HFFc6 (cell line): Measurements from ENCODE around the gene G6PC2. TPM values are rescaled to one million over a fixed set of nuclear protein-coding genes. Genes with fewer than 3 reads are reported as not detected.

Experiments
- DNase-seq: peaks from one replicate; pipeline ENCODE4 v3.0.0-alpha.2; 2018
- H3K27ac Mint-ChIP-seq: 2 replicates; pipeline ENCODE4 v1.8.0; 2020; ENCODE audit warnings: mild to moderate bottlenecking, mixed read lengths
- H3K27me3 Mint-ChIP-seq: 2 replicates; pipeline ENCODE4 v1.8.0; 2021; ENCODE audit warnings: mild to moderate bottlenecking, moderate library complexity, mixed read lengths; ENCODE audit not compliant: insufficient read depth
- H3K36me3 Mint-ChIP-seq: 2 replicates; pipeline ENCODE4 v1.8.0; 2021; ENCODE audit warnings: low read depth, mixed read lengths
- H3K4me1 Mint-ChIP-seq: 2 replicates; pipeline ENCODE4 v1.8.0; 2020; ENCODE audit warnings: low read depth, mixed read lengths
- H3K4me3 Mint-ChIP-seq: 2 replicates; pipeline ENCODE4 v1.8.0; 2020; ENCODE audit warnings: mild to moderate bottlenecking, moderate library complexity, mixed read lengths
- H3K9me3 Mint-ChIP-seq: 2 replicates; pipeline ENCODE4 v1.8.0; 2020; ENCODE audit warnings: mild to moderate bottlenecking, mixed read lengths
- CTCF ChIP-seq: fragments of 200-600 bp; sonication (generic); IDR thresholded peaks from 2 replicates; pipeline ENCODE4 v1.5.0; 2021; ENCODE audit warnings: antibody characterized with exemption, mild to moderate bottlenecking
- total RNA-seq, 6 experiments: library from RNA; stranded (reverse); fragmentation: NEBNext Ultra II Directional; extraction: Animal tissue kit (Norgen Biotek cat#: 25700); gene quantifications; 2 replicates in 1 of 6; 3 replicates in 5 of 6; pipeline ENCODE4 v1.2.3, GENCODE V29; 2021

G6PC2 gene
- total RNA-seq, 6 experiments from 2014 or later = not detected

GRCh38 chr2:168907940-168908662, 7.0 kb downstream of the G6PC2 start:
- DNase-seq = no peak
- TF ChIP-seq CTCF = no peak
- Mint-ChIP-seq H3K27me3 (peaks cover 9% of the 10 kb centered on the region), H3K36me3 (no peaks in the 10 kb centered on the region), H3K9me3 (no peaks in the 10 kb centered on the region), H3K4me3 (no peak overlapping the region), H3K27ac (no peak overlapping the region), H3K4me1 (no peaks in the 10 kb centered on the region)

GRCh38 chr2:168910330-168910729, 9.2 kb downstream of the G6PC2 start:
- Mint-ChIP-seq H3K4me3 (no peak overlapping the region), H3K27ac (no peak overlapping the region), H3K27me3 (peaks cover 10% of the 10 kb centered on the region), H3K9me3 (no peaks in the 10 kb centered on the region), H3K36me3 (no peaks in the 10 kb centered on the region), H3K4me1 (no peaks in the 10 kb centered on the region)
- TF ChIP-seq CTCF = no peak
- no peak for DNase-seq

DNA sequence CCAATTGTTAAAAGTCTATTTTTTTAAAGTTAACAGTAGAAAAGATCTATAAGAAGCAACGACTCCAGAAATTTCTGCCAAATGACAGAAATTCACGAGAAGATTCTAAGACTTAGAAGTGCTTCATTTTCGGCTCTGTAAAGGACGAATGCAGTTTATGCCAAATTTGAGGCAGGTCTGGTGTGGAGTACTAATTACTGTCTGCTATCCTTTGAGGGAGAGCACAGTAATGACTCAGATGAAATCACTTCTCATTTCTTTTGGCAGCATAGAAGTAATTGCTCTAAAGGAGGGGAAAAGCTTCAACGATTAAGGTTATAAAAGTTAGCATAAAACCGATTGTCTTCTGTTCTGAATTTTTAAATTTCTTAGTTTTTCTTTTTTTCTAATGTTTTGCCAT, 11.4 kb downstream of the G6PC2 start:
- peak overlapping the region; percentile 59 for H3K4me3 Mint-ChIP-seq
- no peaks in the 10 kb centered on the region for H3K9me3 Mint-ChIP-seq

DNA sequence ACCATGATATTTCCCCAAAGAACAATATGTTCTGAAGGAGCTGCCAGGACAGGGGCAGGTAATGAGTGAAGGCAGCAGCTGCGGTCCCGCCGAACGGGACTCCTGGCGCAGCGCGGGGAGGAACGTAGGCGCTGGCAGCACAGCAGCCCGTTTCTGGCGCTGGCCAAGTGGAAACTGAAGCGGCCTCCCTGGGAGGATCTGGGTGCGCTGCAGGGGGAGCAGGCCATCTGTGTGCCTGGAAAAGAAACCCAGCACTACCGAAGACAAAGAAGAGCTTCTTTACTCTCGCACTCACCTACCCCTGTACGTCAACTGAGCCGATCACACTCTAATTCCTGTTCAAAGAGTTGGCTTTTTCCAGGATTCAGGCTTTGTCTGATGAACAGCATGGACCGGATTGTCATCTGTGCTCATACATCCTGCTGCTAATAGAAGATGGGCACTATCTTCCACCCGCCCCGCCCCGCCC, 11.8 kb downstream of the G6PC2 start:
- H3K4me3 Mint-ChIP-seq = peak overlapping the region; percentile 59
- TF ChIP-seq CTCF = no peak
- H3K9me3 Mint-ChIP-seq = no peaks in the 10 kb centered on the region
- no peaks in the 10 kb centered on the region for H3K4me1 Mint-ChIP-seq
- no peaks in the 10 kb centered on the region for H3K36me3 Mint-ChIP-seq
- peaks cover 14% of the 10 kb centered on the region for H3K27me3 Mint-ChIP-seq
- DNase-seq = no peak
- H3K27ac Mint-ChIP-seq = no peak overlapping the region

More for the DNA sequence above, 11.4 kb downstream of the G6PC2 start:
- Mint-ChIP-seq H3K36me3 (no peaks in the 10 kb centered on the region), H3K4me1 (no peaks in the 10 kb centered on the region), H3K27me3 (peaks cover 12% of the 10 kb centered on the region), H3K27ac (no peak overlapping the region)
- DNase-seq = no peak
- no peak for TF ChIP-seq CTCF

DNA sequence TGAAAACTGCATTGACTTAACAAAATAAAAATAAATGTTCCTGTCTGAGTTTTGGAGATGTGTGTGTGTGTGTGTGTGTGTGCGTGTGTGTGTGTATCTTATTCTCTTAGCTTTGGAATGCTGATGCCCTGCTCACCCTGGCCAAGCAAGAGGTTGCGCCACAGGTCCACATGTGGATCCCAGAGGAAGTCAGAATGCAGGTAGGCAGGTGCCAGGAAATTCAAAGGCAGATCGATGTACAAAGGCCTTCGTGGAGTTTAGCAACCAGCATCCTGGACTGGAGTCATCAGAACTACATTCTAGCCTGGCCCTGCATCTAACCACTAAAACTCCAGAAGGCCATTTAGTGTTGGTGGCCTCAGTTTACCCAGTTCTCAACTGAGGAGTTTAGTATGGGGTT, 12.4 kb downstream of the G6PC2 start:
- no peak for DNase-seq
- Mint-ChIP-seq H3K27me3 (peaks cover 16% of the 10 kb centered on the region), H3K36me3 (no peaks in the 10 kb centered on the region), H3K9me3 (no peaks in the 10 kb centered on the region), H3K4me1 (no peaks in the 10 kb centered on the region), H3K4me3 (no peak overlapping the region), H3K27ac (no peak overlapping the region)
- TF ChIP-seq CTCF = no peak
